ENCODE data around the gene SLC5A10. TPM values are rescaled to one million over a fixed set of nuclear protein-coding genes. Genes with fewer than 3 reads are reported as not detected.

Gene SLC5A10
- total and polyA plus RNA-seq, 9 donors = 0.05 to 0.38 (median 0.15) TPM; not detected in 5

GRCh38 chr17:18992454-18993130, 40.6 kb downstream of the SLC5A10 start:
- Histone ChIP-seq H3K4me1 (ENCODE audit: insufficient read depth) (peaks cover 3% of the 10 kb centered on the region), H3K9me3 (no peaks in the 10 kb centered on the region), H3K36me3 (no peaks in the 10 kb centered on the region), H3K27ac (no peak overlapping the region), H3K27me3 (no peaks in the 10 kb centered on the region), H3K4me3 (no peak overlapping the region)
- WGBS, 3 donors = 91 to 94% (median 92%) methylated on average over 22 of the region's 22 CpGs
- no peak for DNase-seq
- intact Hi-C loops (cut with DNase I) = no loop called here
- TF ChIP-seq EP300 (IDR thresholded peaks at IDR 0.05) = no peak
- TF ChIP-seq POLR2A (IDR thresholded peaks at IDR 0.05) = no peak
- TF ChIP-seq CTCF (IDR thresholded peaks at IDR 0.05) = no peak

- Histone ChIP-seq H3K4me1 (ENCODE audit: insufficient read depth) (peaks cover 3% of the 10 kb centered on the region), H3K27ac (peak overlapping the region in 1 of 2 donors; percentile 8), H3K9me3 (no peaks in the 10 kb centered on the region), H3K4me3 (no peak overlapping the region), H3K36me3 (no peaks in the 10 kb centered on the region), H3K27me3 (no peaks in the 10 kb centered on the region)
- WGBS, 3 donors = 17 to 37% (median 25%) methylated on average over 16 of the region's 16 CpGs
- intact Hi-C loops (cut with DNase I) = no loop called here
- TF ChIP-seq POLR2A (IDR thresholded peaks at IDR 0.05) (no peak), EP300 (IDR thresholded peaks at IDR 0.05) (no peak), CTCF (IDR thresholded peaks at IDR 0.05) (no peak)
- peak in 4 of 5 donors; percentile 48 to 71 (median 56) for DNase-seq
These were observed 42.1 kb downstream of the SLC5A10 start for GRCh38 chr17:18993905-18994526.

- Histone ChIP-seq H3K9me3 (no peaks in the 10 kb centered on the region), H3K4me1 (ENCODE audit: insufficient read depth) (peaks cover 3% of the 10 kb centered on the region), H3K27me3 (no peaks in the 10 kb centered on the region), H3K27ac (peak overlapping the region in 1 of 2 donors; percentile 8), H3K4me3 (no peak overlapping the region), H3K36me3 (no peaks in the 10 kb centered on the region)
- WGBS, 3 donors = 12 to 26% (median 15%) methylated on average over 1 of the region's 1 CpG
- intact Hi-C loops (cut with DNase I) = no loop called here
- no peak for DNase-seq
- TF ChIP-seq CTCF (IDR thresholded peaks at IDR 0.05) = no peak
- TF ChIP-seq EP300 (IDR thresholded peaks at IDR 0.05) = no peak
- no peak for TF ChIP-seq POLR2A (IDR thresholded peaks at IDR 0.05)
These were observed 42.7 kb downstream of the SLC5A10 start for GRCh38 chr17:18994631-18995030.

- WGBS, 3 donors = 95 to 97% (median 95%) methylated on average over 3 of the region's 3 CpGs
- Histone ChIP-seq H3K27me3 (no peaks in the 10 kb centered on the region), H3K36me3 (no peaks in the 10 kb centered on the region), H3K27ac (no peak overlapping the region), H3K4me1 (ENCODE audit: insufficient read depth) (peaks cover 3% of the 10 kb centered on the region), H3K4me3 (no peak overlapping the region), H3K9me3 (no peaks in the 10 kb centered on the region)
- DNase-seq = no peak
- intact Hi-C loops (cut with DNase I) = no loop called here
- TF ChIP-seq EP300 (IDR thresholded peaks at IDR 0.05) (no peak), CTCF (IDR thresholded peaks at IDR 0.05) (no peak), POLR2A (IDR thresholded peaks at IDR 0.05) (no peak)
These were observed 43.3 kb downstream of the SLC5A10 start for GRCh38 chr17:18995220-18995619.

Data from ovary (tissue), 9 donors.